NCI-H82 treated with DMSO at 0.1 percent for 48 hours (cell line): ENCODE data around the gene NCAN.
A peak's percentile ranks its signal among the peaks of the same experiment; 100 is the strongest.
"Not testable (repeated sequence)": the region's sequence is repeated elsewhere in the genome, so short reads cannot be mapped to it uniquely, and the experiment has no call there.

ENCODE experiments used
- DNase-seq: peaks from one replicate; lab custom pipeline; 2025; ENCODE audit not compliant: unreplicated experiment; lab: John Stamatoyannopoulos, UW

NCAN gene

DNA sequence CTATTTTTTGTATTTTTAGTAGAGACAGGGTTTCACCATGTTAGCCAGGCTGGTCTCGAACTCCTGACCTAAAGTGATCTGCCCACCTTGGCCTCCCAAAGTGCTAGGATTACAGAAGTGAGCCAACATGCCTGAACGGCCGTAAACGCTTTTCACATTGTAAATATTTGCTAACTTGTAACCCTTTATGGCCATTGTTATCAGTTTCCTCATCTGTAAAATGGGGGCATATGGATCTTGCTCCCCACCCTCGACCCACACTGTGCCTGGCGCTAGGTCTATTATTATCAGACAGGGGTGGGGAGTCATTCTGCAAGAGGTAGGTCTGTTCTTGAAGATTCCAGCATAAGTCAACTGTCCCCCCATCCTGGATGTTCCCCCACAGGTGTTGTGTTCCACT, 11.9 kb downstream of the NCAN start:
- DNase-seq = no peak

DNA sequence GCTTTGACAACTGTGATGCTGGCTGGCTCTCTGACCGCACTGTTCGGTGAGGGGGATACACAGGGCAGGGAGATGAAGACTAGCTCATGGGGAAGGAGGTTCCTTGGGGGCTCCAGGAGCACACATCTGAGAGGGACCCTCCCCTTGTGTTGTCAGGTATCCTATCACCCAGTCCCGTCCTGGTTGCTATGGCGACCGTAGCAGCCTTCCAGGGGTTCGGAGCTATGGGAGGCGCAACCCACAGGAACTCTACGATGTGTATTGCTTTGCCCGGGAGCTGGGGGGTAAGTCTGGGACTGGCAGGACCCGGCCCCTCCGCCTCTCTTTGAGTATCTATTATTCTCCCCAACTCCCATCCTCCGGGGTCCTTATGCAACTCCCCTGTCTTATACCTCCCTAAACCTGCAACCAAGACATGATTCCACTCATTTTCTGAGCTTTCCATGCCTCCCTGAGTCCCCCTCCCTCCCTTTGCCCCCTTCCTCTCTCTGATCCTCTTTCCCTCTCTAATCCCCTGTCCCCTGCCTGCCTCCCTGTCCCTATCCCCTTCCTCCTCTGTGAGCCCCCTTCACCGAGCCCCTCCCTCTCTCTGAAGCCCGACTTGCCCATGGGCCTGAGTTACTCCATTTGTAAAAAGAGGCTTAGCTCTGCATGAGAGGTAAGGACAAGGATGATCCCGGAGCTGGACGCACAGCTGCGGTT, 12.5 kb downstream of the NCAN start:
- DNase-seq = peak; percentile 75

DNA sequence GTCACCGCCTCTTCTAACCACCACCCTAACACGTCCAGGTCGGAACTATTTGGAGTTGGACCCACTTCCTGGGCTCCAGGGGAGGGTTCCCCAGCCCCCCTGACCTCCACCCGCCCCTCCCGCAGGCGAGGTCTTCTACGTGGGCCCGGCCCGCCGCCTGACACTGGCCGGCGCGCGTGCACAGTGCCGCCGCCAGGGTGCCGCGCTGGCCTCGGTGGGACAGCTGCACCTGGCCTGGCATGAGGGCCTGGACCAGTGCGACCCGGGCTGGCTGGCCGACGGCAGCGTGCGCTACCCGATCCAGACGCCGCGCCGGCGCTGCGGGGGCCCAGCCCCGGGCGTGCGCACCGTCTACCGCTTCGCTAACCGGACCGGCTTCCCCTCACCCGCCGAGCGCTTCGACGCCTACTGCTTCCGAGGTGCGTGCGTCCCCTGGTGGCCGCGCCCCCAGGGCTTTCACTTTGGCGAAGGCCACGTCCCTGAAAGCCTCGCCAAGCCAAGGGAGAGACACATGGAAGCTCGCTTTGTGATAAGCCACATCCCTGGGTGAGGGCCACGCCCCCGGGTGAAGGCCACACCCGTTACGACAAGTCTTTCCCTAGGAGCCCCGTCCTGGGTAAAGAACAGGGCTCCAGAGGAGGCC, 13.2 kb downstream of the NCAN start:
- DNase-seq = peak; percentile 90

DNA sequence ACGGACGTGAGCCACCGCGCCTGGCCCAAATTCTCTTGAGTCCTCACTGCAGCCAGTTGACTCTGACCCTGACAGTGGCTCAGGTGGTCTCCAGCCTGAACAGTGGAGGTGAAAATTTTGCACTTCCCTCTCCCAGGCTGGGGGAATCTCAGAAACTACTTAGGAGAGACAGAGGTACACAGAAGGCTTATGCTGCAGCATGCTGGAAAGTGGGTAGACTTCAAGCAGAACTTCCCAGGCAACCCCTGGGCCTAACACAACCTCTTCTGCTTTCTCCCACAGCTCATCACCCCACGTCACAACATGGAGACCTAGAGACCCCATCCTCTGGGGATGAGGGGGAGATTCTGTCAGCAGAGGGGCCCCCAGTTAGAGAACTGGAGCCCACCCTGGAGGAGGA, 14.4 kb downstream of the NCAN start:
- DNase-seq = no peak

DNA sequence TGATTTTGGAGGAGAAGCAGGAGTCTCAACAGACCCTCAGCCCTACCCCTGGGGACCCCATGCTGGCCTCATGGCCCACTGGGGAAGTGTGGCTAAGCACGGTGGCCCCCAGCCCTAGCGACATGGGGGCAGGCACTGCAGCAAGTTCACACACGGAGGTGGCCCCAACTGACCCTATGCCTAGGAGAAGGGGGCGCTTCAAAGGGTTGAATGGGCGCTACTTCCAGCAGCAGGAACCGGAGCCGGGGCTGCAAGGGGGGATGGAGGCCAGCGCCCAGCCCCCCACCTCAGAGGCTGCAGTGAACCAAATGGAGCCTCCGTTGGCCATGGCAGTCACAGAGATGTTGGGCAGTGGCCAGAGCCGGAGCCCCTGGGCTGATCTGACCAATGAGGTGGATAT, 14.9 kb downstream of the NCAN start:
- no peak for DNase-seq

DNA sequence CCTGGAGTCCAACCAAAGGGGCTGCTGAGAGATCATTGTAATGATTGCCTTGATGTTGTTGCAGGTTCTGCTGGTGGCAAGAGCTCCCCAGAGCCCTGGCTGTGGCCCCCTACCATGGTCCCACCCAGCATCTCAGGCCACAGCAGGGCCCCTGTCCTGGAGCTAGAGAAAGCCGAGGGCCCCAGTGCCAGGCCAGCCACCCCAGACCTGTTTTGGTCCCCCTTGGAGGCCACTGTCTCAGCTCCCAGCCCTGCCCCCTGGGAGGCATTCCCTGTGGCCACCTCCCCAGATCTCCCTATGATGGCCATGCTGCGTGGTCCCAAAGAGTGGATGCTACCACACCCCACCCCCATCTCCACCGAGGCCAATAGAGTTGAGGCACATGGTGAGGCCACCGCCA, 15.5 kb downstream of the NCAN start:
- DNase-seq = no peak

DNA sequence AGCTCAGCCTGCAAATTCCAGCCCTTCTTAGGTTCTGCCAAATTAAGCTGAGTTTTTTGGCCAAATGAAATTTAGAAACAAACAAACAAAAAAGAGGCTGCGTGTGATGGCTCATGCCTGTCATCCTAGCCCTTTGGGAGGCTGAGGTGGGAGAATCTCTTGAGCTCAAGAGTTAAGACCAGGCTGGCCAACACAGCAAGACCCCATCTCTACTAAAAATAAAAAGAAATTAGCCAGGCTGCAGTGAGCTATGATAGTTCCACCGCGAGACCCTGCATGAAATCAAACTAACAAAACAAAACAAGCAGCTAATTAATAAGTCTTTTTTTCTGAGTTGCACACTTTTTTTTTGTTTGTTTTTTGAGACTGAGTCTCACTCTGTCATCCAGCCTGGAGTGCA, 17.9 kb downstream of the NCAN start:
- no peak for DNase-seq

DNA sequence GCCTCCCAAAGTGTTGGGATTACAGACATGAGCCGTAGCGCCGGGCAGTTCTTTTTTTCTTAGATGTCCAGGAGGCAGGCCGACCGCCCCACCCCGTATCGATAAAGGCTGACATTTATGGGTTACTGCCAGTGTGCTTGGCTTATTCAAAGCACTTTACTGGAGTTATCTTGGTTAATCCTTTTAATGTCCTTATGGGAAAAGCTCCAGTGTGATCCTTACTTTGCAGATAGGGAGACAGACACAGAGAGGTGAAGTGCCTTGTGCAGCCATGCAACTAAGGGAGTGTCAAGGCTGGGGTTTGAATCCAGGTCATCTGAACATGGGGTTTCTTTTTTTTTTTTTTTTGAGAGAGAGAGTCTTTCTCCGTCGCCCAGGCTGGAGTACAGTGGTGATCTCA, 19.2 kb downstream of the NCAN start:
- DNase-seq = peak; percentile 99

DNA sequence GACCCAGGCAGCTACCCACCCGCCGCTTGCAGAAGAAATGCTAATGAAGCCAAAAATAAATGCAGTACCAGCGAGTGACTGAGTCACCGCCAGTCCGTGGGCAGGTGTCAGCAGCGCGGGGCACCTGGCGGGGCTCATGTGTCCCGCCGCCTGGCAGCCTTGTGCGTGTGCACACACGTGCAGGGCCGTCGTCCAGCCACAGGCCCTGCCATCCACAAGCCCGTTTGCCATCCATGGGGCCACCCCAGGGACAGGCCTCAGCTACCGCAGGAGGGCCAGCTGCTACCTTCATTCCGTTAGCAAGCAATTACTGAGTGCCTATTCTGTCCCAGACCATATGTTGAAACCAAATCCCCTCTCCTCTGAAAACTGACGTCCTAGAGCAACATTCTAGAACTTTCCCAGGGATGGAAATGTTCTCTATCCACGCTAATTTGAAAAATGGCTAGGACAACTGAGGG, 20.5 kb downstream of the NCAN start:
- DNase-seq = peak; percentile 67

DNA sequence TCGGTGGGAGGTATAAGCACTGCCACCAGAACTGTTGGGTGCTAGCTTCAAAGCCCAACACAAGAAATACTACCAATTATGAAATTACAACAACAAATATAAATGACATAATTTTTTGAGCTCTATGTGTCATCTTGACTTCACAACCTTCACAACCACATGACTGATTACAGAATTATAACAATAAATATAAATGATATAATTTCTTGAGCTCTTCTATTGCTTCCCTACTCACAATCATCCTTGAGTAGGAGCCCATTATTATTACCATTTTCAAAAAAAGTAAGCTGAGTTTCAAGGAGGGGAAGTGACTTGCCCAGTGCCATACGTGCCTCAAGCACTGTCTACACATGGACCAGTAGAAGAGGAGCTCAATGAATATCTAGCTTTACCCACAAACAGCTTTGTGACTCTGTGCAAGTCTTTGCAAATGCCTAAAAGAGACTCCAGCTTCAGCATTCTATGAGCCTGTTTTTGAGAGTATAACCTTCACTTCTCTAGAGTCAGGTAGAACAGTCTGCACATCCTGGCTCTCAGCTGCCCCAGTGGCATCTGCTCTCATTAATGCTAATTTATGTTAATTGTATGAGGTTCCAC, 22.6 kb downstream of the NCAN start:
- DNase-seq = no peak

DNA sequence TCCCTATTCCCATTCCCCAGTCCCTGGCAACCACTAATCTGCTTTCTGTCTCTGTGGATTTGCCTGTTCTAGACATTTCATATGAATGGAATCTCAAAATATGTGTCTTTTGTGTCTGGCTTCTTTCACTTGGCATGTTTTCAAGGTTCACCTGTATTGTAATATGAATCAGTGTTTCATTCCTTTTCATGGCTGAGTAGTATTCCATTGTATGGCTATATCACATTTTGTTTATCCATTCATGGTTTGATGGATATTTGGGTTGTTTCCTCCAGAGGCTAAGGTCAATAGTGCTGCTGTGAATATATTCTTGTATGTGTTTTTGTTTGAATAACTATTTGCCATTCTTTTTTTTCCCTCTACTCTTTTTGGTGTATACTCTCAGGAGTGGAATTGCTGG, 24.4 kb downstream of the NCAN start:
- DNase-seq = no peak

DNA sequence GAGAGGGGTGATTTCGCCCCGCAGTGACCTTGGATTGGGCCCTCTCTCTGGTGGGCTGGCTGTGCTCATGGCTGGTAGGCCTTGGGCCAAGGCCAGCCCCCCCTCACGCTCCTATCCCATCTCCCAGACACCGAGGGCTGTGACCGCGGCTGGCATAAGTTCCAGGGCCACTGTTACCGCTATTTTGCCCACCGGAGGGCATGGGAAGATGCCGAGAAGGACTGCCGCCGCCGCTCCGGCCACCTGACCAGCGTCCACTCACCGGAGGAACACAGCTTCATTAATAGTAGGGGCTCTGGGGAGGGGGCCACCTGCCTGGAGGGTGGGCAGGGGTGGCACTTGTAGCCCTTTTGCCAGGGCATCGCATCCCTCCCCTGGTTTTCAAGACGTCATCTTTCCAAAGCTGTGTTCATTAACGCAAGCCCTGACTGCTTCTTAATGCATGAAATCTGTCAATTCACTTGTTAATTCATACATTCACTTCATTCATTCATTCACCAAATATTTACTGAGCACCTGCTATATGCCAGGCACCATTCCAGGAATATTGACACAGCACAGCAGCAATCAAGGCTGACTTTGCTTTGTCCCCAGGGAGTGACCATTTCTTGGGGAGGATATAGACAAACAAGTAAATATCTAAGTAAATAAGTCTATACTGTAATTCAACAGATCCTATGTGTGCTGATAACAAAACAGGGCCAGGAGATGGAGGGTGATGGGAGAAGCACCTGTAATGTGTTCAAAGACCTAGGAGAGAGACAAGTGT, 26.6 kb downstream of the NCAN start:
- DNase-seq = no peak

DNA sequence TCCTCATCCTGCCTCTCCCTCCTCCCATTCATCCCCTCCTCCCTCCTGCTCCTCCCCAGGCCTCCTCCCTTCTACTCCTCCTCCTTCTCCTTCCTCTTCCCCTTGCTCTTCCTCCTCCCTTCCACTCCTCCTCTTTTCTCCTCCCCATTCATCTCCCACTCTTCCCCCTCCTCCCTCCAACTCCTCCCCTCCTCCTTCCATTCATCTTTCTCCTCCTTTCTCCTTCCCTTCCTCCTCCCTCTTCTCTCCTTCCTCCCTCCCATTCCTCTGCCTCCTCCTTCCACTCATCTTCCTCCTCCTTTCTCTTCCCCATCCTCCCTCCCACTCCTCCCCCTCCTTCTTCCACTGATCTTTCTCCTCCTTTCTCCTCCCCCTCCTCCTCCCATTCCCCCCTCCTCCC, 27.9 kb downstream of the NCAN start:
- no peak for DNase-seq

DNA sequence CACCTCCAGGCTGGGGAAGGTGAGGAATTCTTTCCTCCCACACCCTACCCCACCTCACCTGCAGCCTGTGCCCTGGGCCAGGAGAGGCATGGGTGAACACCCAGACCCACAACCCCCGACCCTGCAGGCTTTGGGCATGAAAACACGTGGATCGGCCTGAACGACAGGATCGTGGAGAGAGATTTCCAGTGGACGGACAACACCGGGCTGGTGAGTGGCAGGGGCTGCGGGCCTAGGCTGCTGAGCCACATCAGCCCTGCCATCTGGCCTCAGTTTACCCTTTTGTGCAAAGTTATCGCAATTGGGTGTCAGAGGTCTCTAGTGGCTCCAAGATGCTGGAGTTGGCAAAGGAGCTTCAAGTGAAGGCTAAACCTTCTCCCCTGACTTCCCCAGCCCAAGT, 28.7 kb downstream of the NCAN start:
- no peak for DNase-seq

DNA sequence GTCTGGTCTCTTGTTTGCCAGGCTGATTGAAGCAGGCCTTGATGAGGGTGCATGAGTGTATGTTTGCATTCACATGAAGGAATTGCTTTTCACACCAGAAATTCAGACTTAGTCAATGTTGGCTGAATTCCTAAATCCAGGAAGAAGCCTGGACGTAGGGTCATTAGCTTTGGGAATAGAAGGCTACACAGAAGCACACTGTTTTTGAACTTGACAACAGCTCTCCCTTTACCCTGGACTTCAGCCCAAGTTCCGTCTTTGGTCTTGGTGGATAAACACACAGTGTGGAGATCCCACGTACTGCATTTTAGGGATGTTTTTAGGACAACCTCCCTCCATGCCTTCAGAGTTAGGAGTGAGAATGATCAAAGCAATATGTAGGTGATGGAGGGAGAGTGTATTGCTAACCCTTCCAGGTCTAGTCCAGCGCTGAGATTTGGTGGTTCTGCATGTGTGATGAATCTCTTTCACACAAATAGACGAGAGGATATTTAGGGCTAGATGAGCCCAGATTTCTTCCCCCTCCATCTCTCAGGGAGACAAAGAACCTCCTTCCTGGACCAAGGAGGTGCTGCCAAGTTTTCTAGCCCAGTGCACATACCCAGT, 38.5 kb downstream of the NCAN start:
- DNase-seq = no peak

DNA sequence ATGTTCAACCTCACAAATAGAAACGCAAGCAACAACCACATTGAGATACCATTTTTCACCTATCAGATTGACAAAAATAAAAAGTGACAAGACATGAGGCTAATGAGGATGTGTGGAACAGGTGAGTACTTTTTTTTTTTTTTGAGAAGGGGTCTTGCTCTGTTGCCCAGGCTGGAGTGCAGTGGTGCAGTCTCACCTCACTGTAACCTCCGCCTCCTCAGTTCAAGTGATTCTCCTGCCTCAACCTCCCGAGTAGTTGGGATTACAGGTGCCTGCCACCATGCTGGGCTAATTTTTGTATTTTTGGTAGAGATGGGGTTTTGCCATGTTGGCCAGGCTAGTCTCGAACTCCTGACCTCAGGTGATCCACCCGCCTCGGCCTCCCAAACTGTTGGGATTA, 41.7 kb downstream of the NCAN start:
- not testable (repeated sequence) for DNase-seq

DNA sequence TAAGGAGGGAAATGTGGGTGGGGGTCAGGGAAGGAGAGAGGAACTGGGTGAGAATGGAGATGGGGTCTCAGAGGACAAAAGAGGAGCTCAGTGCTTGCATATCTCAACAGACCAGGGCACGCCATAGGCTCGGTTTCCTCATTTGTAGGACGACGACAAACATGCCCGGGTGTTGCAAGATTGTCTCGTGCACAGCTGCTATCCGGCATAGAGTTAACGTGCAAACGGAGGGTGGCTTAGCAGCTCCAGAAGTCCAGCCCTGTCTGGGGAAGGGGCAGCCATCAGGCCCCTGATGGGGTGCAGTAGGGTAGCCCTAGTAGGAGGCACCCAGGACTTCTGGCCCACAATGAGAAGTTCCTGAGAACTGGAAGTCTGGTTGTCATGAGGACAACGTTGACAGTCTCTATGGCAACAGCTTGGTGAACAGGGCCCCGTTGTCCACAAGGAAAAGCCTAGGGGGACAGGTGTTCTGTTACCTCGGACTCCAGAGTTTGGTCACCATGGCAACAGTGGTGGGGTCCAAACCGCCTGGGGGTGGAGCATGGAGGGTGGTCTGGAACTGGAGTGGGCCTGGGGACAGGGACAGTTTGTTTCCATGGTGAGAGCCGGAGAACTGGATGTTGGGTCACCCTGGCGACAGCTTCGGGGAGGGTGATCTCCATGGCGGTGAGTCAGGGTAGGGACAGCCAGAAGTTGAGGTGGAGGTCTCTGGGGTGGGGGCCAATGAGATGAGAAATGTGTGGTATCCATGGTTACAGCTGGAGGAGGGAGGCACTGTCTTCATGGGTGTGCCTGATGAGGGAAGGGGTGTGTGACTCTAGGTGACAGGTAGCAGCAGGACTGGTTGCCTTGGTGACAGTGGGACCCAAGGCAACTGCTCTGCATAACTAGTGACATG, 44.6 kb downstream of the NCAN start:
- DNase-seq = no peak

DNA sequence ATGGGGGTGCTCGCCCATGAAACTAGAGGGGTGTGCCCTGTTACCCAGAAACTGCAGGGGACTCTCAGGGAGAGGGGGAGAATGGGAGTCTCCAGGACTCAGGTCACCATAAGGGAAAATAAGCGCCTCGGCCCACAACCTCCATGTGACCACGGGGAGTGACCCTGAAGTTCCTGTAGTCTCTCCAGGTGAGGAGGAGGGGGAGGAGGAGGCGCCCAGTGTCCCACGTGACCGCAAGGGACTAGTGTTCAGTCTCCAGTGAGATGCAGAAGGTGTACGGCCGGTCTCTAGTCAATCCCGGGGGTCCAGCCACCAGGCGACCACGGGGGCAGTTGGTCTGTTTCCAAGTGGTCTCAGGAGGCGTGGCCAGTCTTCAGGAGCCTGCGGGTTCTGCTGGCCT, 45.4 kb downstream of the NCAN start:
- DNase-seq = no peak

DNA sequence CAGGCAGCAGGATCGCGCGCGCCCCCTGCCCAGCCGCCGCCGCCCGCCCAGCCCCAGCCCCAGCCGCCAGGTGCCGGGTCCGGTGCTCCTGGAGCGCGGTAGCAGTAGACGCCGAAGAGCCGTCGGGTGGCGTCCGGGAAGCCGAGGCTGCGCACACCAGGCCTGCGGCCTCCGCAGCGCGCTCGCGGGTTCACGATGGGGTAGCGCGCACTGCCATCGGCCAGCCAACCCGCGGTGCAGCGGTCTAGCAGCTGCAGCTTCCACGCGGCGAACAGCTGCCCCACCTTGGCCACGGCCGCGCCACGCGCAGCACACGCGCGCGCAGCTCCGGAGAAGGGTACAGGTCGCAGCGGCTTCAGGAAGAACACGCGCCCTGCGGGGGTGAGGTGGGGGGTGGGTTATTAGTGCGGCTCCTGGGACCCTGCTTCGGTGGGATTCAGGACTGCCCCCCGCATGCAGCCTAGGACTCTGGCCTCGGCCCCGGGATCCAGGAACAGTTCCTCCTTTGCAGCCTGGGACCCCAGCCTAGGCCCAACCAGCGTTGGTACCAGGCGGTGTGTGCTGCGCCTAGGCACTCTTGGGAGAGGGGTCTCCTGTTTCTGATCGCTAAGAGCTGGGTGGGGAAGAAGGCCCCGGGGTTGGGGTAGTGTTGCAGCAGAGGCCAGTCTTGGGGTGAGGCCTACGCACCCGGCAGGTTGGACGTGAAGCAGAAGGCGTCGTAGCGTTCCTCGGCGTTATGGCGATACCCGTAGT, 46.3 kb downstream of the NCAN start:
- DNase-seq = no peak
